NOMO-1 treated with DMSO at 0.1 percent for 48 hours (cell line): Measurements from ENCODE around the gene IFI27.
"Not testable (repeated sequence)": the region's sequence is repeated elsewhere in the genome, so short reads cannot be mapped to it uniquely, and the experiment has no call there.

Experiments
- DNase-seq: peaks from one replicate; lab custom pipeline; 2025; ENCODE audit not compliant: unreplicated experiment; lab: John Stamatoyannopoulos, UW

IFI27 gene

DNA sequence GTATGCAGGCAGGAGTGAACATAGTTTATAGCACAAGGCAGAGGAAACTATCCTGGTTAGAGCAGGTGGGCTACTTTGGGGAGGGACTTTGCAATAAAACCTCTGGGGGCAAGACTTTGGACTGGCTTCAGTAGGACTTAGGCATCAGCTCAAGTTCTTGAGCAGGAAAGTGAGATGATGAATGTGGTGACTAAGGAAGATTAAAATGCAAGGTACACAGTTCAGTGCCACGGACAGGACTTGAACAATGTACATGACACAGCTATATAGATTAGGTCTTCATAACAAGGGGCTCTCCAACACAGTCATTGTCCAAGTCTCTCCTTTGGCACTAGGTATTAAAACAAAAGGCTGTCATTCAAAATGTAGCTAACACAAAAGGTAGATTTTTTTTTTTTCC, 42.1 kb downstream of the IFI27 start:
- no peak for DNase-seq

DNA sequence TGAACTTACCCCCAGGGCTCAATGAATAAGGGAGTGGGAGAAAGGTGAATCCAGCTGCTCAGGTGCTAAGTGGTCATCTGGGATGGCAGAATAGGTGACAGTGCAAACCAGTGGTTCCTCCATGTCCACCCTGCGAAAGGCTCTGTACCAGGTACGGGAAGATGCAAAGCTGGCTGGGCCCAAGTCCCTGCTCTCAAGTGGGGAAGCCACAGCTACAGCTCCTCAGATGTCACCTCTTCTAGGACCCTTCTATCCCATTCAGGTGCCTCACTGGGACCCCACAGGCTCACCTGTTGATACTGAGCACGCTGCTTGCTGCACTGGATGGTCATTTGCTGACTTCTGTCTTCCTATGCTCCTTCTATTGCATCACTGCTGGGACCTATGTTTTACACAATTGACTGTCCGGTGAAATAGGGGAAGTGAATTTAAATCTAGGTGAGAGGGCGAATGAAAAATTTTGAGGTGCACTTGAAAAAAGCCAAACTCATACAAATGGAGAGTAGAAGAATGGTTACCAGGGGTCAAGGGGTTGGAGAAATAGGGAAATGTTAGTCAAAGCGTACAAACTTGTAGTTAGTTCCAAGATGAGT, 43.3 kb downstream of the IFI27 start:
- peak; percentile 53 for DNase-seq

DNA sequence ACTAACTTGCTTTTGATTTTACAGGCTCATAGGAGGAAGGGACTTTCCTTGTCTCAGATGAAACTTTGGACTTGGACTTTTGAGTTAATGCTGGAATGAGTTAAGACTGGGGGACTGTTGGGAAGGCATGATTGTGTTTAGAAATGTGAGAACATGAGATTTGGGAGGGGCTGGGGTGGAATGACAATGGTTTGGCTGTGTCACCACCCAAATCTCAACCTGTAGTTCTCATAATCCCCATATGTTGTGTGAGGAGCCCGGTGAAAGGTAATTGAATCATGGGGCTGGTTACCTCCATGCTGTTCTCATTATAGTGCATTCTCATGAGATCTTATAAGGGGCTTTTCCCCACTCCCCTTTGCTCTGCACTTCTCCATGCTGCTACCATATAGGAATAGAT, 45.6 kb downstream of the IFI27 start:
- DNase-seq = not testable (repeated sequence)

- no peak for DNase-seq
These were observed 46.7 kb downstream of the IFI27 start for GRCh38 chr14:94157197-94157596.

DNA sequence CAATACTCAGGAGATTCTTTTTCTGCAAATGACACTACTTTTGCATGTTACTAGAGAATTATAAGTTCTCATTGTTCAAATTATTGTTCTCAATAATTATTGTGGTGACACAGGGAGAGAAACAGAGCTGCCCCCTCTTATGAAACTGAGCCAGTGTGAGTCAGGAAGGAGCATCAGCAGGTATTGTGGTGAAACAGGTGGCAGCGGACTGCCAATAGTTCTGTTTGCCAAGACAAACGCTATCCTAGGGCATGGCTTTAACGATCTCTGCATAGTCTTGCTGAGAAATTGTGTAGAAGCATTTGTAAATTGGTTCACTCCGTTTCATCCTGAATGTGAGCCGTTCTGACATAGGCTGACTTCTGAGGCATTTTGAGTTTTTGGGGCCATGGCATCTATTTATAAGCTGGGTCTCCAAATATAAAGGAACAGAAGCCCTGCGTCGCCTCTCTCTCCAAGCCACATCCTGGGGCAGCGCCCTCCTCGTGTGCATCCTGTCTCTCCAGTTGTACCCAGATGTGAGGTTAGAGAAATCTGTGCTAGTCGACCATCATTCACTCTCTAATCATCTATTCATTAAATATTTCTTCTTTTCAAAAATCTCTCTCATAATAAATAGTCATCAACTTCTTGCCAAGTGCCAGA, 47.8 kb downstream of the IFI27 start:
- no peak for DNase-seq

- no peak for DNase-seq
These were observed 50.5 kb downstream of the IFI27 start for GRCh38 chr14:94161058-94161457.

- peak; percentile 38 for DNase-seq
These were observed 51.4 kb downstream of the IFI27 start for GRCh38 chr14:94161981-94162380.

DNA sequence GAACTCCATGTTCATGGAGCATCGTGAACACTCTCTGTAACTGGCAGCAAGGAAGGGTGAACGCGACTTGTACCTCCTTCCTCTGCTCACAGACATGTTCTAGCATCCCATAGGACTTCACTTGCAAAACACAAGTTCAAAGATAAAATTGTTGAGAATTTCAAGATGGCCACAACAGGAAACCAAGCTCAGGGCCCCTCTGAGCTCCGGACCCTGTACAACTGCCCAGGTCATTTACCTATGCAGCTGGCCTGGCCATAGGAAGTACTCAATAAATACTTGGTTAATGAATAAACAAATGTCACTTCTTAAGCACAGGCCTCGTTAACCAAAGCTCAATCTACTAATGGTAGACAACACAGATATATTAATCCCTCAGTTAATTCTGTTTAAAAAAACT, 51.9 kb downstream of the IFI27 start:
- no peak for DNase-seq

GRCh38 chr14:94163796-94164195, 53.3 kb downstream of the IFI27 start:
- DNase-seq = peak; percentile 25

DNA sequence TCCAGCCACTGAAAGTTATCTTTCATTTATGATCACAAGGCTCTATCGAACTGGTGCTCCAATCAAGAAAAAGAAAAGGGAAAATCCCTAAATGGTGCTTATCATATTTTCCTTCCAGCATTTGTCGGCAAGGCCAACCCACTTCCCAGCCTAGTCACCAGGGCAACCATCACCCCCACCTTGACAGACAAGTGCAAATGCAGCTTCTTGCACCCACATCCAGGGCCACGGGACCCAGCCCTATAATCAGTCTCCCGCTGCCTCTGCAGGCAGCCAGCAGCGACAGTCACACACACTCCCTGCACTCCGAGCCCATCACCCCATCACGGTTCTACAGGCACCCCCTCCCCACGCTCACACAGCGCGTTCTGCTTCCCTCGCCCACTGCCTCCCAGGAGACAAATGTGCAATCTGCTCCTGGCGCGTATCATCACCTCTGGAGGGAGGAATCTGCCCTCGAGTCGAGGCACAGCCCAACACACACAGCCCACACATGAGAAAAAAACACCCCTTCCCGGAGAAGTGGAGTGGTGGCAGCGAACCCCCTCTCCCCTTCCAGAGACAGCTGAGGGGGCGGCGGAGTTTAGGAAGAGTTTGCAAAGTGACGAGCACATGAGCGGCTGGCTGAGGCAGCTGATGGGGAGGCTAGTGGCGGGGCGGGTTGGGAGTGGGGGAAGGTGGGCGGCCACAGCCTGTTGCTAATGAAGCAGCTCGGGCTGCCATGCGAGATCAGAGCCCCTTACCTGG, 54.3 kb downstream of the IFI27 start:
- DNase-seq = no peak

DNA sequence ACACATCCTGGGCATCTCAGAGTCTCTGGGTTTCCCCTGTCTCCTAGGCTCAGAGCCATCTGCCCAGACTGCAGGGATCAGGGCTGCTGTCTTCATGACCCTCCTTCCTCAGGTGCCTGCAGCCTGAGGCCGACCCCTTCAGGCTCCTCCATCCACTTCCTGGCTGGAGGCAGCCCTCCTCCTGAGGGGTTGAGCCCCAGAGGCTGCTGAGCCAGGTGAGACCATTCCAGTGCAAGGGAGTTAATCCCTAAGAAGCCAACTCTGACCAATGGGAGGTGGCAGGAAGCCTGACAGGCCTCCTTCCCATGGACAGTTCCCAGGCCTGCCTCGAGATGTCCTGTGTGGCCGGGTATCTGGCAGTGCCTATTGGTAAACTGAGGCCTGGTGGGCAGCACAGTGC, 55.2 kb downstream of the IFI27 start:
- DNase-seq = no peak
